HG03432 (cell line): ENCODE results near the gene ASPSCR1.
"Not testable (repeated sequence)": the region's sequence is repeated elsewhere in the genome, so short reads cannot be mapped to it uniquely, and the experiment has no call there.

Experiments used
- ATAC-seq: cut with Tn5 transposase; IDR thresholded peaks from one replicate; pipeline ENCODE4 v1.9.1; 2021; ENCODE audit warnings: mild to moderate bottlenecking, moderate library complexity; ENCODE audit not compliant: unreplicated experiment

ASPSCR1 gene

GRCh38 chr17:81941484-81942166 lies 35.8 kb upstream of the ASPSCR1 start:
- ATAC-seq: no peak

DNA sequence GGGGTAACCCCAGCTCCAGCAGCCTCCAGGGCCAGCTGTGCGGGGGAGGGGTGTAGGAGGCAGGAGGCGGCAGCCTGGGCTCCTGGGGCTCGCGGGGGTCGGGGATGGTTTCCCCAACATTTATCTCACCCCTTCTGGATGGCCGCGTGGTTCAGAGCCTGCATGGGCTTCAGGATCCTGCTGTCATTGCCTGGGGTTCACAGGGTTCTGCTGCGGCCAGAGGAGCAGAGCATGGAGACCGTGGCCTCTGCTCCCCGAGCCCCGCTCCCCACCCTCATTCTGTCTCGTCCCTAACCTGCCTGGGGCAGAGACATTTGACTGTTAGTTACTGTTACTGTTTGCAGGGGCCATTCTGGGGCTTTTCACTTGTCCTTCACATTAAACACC lies 35.3 kb upstream of the ASPSCR1 start:
- no peak for ATAC-seq

DNA sequence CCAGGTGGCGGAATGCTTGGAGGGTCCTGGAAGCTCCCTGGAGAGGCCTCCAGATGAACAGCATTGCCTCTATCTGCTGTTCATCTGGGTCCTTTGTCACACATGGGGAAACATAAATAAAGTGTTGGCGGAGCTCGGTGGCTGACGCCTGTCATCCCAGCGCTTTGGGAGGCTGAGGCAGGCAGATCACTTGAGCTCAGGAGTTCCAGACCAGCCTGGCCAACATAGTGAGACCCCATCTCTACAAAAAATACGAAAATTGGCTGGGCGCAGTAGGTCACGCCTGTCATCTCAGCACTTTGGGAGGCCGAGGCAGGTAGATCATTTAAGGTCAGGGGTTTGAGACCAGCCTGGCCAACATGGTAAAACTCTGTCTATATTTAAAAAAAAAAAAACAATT lies 32.6 kb upstream of the ASPSCR1 start:
- ATAC-seq: no peak

DNA sequence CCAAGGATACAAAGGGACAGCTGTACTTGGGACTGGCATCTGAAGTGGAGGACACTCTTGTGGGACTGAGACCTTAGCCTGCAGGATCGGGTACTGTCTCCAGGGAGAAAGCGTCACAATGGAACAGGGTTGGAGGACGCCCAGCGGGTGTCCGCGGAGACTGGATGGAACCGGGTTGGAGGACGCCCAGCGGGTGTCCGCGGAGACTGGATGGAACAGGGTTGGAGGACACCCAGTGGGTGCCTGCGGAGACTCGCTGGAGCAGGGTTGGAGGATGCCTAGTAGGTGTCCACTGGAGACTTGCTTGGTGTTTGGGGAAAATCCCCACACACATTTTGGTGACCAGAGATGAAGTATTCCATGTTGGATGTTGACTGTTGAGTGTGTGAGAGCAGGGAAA lies 30.2 kb upstream of the ASPSCR1 start, which contains the start of gene MYADML2:
Gene MYADML2 (minus strand): TSS at position 45 of the 400 bp plus-strand sequence. CDS start 5,492 bp downstream, outside the sequence.
- no peak for ATAC-seq

DNA sequence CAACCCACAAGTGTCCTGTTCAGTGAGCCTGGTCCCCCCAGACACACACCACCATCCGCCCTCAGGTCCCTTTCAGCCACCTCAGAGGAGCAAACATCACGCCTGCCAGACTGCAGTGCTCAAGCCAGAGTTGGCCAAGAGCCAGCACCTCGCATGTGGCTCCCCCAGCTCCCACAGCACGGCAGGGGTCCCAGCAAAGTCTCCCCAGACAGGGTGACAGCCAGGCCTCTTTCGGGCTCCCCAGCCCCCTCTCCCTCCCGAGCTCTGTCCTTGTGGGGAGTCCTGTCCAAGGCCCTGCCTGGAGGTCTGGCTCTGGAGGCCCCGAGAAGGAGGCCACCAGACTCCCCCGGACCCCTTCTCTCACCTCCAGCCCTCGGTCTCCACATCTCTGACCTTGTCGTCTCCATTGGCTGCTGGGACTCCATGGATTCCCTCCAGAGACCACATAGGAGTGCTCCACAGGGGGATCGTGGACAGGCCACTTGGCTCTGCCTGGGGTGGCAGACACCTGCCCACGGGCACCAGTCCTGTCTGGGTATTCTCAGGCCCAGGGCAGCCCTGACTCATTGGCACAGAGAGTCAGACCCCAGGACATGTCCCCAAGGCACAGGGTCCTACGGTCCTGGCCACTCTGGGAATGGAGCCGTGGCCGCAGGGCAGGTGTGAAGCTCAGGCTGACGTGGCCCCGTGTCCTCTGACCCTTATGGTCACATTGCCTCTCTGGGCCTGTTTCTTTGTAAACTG lies 28.6 kb upstream of the ASPSCR1 start:
- no peak for ATAC-seq

DNA sequence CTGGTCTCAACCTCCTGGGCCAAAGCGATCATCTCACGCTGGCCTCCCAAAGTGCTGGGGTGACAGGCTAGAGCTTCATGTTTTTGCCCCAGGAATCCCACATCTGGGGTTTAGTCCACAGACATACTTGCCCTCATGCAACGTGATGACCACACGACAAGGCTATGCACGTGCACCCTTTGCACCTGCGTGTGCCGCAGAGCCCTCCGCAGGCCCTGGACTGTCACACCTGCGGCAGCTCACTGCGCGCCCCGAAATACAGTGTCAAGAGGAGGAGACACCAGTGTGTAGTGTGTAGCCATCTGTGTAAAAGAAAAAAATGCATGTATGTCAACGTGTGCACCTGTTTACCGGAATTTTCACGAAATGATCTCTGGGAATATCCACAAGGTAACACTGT lies 26.9 kb upstream of the ASPSCR1 start:
- no peak for ATAC-seq

DNA sequence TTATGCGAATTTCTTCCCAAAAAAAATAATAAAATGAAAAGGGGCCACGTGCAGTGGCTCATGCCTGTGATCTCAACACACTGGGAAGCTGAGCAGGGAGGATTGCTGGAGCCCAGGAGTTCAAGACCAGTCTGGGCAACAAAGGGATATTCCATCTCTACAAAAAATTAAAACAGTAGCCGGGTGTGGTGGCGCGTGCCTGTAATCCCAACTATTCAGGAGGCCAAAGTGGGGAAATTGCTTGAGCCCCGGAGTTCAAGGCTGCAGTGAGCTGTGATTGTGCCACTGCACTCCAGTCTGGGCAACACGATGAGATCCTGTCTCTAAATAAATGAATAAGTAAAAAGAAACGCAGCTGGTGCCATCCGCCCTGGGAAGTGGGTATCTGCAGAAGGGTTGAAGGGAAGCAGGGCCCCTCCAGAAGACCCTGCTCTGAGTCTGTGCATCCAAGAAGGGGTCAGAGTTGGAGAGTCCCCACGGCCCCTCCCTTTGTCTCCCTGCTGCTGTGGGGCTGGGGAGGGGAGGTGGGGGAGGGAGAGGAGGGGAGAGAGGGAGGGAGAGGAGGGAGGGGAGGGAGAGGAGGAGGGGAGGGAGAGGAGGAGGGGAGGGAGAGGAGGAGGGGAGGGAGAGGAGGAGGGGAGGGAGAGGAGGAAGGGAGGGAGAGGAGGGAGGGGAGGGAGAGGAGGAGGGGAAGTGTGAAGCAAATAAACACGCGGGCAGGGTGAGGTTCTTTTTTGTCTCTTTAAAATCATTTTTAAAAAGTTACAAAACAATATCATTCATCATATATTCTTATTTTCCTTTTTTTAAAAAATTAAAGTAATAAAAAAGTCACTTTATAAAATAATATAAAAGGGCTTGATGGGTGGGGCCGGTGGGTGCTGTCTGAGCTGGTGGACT lies 25.4 kb upstream of the ASPSCR1 start:
- ATAC-seq: no peak

GRCh38 chr17:81952792-81953228 lies 24.6 kb upstream of the ASPSCR1 start:
- ATAC-seq: no peak

DNA sequence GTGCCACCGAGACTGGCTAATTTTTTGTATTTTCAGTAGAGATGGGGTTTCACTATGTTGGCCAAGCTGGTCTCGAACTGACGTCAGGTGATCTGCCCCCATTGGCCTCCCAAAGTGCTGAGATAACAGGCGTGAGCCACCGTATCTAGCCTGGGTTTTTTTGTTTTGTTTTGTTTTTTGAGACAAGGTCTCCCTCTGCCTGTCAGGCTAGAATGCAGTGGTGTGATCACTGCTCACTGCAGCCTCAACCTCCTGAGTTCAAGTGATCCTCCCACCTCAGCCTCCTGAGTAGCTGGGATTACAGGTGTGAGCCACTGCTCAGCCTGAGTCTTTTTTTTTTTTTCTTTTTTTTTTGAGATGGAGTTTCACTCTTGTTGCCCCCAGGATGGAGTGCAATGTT lies 24.0 kb upstream of the ASPSCR1 start:
- not testable (repeated sequence) for ATAC-seq

- ATAC-seq: no peak
Observed at GRCh38 chr17:81954131-81955057, 23.0 kb upstream of the ASPSCR1 start.

- no peak for ATAC-seq
Observed at GRCh38 chr17:81955058-81955681, 22.3 kb upstream of the ASPSCR1 start.

- ATAC-seq: no peak
Observed at GRCh38 chr17:81955756-81956544, 21.5 kb upstream of the ASPSCR1 start.

DNA sequence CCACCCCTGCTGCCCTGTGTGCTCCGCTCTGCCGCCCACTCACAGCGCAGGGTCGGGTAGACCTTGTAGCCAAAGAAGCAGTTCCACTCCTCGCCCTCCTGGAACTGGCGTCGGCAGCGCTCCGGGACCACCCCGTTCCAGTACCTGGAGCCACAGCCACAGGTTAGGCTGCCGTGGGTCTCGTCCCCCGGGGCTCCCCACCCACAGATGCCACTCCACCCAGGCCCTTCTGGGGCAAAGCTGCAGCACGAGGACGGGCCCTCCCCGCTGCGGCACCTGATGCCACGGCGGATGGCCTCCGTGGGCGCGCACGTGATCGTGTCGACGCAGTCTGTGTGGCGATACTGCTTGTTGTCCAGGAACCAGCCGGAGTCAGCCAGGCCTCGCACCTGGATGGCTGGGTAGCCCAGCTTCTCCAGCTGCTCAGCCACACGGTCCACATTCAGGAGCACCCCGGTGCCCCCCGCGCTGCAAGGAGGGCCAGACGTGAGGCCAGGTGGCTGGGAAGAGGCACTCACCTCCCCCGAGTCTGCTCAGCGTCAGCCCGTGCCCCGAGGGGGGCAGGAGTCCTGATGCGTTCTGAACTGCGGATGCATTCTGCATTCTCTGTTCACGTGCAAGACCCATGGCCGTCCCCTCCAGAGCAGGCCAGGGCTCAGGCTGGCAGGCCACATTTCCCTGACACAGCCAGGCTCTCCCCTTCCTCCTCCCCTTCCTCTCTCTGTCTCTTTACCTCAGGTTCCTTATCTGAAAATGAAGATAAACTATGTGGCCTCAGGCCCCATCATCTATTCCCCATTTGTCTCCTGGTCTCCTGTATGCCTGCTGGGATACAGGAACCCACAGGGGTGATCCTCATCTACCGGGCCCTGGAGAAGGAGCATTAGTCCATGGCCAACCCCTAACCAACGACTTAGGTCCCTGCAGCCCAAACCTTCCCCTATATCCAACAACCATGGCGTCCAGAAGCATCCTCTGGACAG lies 20.5 kb upstream of the ASPSCR1 start:
- no peak for ATAC-seq

GRCh38 chr17:81957691-81958432 lies 19.6 kb upstream of the ASPSCR1 start:
- no peak for ATAC-seq

GRCh38 chr17:81958633-81959342 lies 18.6 kb upstream of the ASPSCR1 start:
- ATAC-seq: no peak

DNA sequence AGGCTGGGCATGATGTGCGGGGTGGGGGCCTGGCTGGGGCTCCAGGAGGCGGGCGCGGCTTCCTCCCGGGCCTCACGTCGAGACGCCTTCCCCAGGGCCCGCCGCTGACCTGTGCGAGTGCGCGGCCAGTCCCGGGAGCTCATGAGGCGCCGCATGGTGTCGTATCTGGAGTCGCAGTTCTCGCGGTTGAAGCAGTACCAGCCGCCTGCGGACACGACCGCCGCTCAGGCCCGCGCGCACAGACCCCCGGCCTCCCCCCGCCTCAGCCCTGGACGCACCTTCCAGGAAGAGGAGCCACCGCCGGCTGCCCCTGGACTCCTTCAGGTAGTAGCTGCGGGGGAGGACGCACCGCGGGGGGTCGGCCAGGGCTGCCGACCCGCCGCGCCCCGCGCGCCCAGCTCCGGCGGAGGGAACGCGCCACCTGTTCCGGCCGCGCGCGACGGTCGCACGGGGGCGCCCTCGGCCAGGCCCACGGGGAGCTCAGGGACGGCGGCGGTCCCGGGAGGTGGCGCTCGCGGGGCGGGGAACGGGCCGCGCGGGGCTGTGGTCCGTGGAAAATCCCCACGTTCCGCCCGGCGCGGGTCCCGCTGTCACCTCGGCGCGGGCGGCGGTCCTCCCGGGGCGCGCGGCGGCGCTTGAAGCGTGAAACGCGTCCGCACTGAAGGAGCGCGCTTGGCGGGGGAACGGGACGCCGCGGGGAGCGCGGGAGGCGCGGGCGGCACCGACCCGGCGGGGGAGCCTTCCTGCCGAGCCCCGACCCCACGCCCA lies 17.9 kb upstream of the ASPSCR1 start:
- no peak for ATAC-seq
